ES-I3 (cell line): Measurements from ENCODE around the gene CDPF1.
"Not testable (repeated sequence)": the region's sequence is repeated elsewhere in the genome, so short reads cannot be mapped to it uniquely, and the experiment has no call there.

Experiments used
- H3K36me3 ChIP-seq: 2 replicates; pipeline ENCODE4 v1.6.1; 2013; ENCODE audit warnings: mild to moderate bottlenecking, low read length, control low read depth, moderate library complexity; ENCODE audit not compliant: insufficient read depth
- H3K4me1 ChIP-seq: 2 replicates; pipeline ENCODE4 v1.6.1; 2013; ENCODE audit warnings: mild to moderate bottlenecking, control low read depth, low read length; ENCODE audit not compliant: insufficient read depth
- H3K9ac ChIP-seq: 2 replicates; pipeline ENCODE4 v1.6.1; 2013; ENCODE audit warnings: low read depth, mild to moderate bottlenecking, low read length, moderate library complexity
- H3K9me3 ChIP-seq: 2 replicates; pipeline ENCODE4 v1.6.1; 2013; ENCODE audit warnings: mild to moderate bottlenecking, low read length, moderate library complexity; ENCODE audit not compliant: control insufficient read depth, insufficient read depth

CDPF1 gene

DNA sequence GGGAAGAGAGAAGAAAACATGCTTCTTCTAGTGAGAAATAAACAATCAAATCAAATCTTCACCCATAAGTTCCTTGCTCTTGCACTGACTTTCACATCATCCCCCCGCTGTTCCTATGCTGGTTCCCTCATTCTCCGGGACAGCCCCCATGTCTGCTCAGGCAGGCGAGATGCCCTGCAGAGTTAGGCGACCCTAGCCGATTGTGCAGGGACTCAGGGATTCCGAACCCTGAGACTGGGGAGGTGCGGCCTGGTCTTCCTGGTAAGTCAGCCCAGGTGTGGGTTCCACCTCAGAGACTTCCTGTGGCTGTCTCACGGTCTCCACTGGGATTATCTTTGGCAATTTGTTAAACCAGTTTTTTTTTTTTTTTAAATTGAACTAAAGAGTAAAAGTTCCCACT lies 24.3 kb upstream of the CDPF1 start:
- Histone ChIP-seq H3K4me1 (no peaks in the 10 kb centered on the region), H3K9me3 (no peaks in the 10 kb centered on the region), H3K9ac (no peak overlapping the region), H3K36me3 (no peaks in the 10 kb centered on the region)

DNA sequence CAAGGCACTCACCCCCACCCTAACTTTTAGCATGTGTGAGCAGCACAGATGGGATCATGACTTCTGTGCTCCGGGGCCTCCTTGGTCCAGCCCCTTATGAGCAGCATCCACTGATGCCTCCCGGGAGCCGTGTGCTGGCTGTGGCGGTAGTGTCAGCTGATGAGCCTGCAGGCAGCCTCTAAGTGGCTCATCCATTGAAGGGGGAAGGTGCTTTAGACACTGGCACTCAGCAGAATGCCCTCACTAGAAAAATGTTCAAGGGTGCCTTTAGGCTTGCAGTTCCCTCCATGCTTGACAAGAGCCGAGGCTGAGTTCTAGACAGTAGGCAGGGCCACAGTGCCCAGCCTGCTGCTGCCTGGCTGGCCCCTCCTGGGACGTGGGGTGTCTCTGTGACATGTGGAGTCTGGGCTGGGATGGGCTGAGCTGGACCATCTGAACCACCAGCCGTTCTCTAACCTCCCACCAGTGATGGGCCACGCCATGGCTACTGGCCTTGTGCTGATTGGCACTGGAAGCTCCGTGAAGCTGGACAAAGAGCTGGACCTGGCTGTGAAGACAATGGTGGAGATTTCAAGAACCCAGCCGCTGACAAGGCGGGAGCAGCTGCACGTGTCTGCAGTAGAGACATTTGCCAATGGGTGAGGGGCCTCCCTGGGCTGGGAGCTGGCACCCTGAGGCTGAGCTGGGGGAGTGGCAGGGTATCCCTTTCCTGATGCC lies 23.5 kb upstream of the CDPF1 start:
- no peaks in the 10 kb centered on the region for H3K4me1 ChIP-seq
- H3K9ac ChIP-seq: no peak overlapping the region
- H3K9me3 ChIP-seq: no peaks in the 10 kb centered on the region
- no peaks in the 10 kb centered on the region for H3K36me3 ChIP-seq

DNA sequence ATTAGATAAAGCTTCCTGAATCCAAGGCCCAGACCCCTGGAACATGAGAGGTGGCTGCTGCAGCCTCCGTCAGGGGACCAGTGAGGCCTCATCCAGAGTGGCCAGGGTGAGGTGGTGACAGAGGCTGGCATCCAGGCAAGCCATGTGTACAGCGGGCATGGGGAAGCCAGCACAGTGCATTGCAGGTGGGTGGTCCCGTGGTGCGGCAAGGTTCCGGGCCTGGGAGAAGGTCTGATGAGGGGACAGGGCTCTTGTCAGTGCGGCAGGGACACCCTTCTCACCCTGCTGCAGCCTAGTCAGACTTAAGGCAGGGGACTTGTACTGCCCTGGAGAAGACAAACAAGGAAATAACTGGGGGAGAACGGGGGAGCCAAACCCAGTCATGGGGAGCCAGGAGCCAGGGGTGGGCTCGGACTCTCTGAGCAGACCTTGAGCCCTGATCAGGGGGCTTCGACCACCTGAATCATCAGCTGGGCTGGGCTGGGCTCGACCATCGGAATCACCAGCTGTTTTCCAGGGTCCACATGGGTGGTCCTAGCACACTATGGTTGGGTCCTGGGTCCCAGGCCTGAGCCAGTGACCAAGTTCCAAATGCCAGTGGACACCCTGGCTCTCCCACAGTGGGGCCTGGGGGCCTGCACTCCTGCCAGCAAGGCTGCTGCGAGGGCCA lies 22.8 kb upstream of the CDPF1 start:
- Histone ChIP-seq H3K4me1 (no peaks in the 10 kb centered on the region), H3K9me3 (no peaks in the 10 kb centered on the region), H3K36me3 (no peaks in the 10 kb centered on the region), H3K9ac (no peak overlapping the region)

DNA sequence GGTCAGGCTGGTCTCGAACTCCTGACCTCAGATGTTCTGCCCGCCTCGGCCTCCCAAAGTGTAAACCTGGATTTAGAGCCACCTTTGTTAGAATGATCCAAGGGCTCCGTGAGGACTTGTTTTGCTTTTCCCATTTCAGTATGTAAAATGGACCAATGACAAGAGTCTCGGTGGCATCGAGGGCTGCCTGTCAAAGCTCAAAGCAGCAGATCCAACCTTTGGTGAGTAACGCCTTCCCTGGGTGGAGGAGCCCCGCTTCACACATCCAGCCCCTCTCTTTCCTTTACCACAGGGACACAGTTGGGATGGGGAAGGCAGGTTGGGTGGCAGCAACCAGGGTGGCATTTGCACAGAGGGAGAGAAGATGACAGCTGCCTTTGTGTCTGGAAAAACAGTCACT lies 22.1 kb upstream of the CDPF1 start:
- Histone ChIP-seq H3K9me3 (no peaks in the 10 kb centered on the region), H3K4me1 (no peaks in the 10 kb centered on the region), H3K9ac (no peak overlapping the region), H3K36me3 (no peaks in the 10 kb centered on the region)

DNA sequence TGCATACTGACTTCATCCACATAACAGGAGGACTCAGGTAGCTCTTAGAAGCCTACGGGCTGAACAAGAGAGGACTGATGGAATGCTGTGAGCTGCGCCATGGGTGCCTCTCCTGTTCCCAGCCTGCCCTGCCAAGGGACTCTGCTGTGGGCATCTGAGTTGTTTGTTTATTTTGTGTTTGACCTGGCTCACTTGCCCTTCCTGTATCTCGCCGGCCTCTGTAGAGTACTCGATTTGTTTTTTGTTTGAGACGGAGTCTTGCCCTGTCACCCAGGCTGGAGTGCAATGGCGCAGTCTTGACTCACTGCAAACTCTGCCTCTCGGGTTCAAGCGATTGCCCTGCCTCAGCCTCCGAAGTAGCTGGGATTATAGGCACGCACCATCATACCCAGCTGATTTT lies 19.5 kb upstream of the CDPF1 start:
- no peaks in the 10 kb centered on the region for H3K4me1 ChIP-seq
- no peaks in the 10 kb centered on the region for H3K36me3 ChIP-seq
- no peak overlapping the region for H3K9ac ChIP-seq
- H3K9me3 ChIP-seq: no peaks in the 10 kb centered on the region; the same call in 1 of the 2 replicates

DNA sequence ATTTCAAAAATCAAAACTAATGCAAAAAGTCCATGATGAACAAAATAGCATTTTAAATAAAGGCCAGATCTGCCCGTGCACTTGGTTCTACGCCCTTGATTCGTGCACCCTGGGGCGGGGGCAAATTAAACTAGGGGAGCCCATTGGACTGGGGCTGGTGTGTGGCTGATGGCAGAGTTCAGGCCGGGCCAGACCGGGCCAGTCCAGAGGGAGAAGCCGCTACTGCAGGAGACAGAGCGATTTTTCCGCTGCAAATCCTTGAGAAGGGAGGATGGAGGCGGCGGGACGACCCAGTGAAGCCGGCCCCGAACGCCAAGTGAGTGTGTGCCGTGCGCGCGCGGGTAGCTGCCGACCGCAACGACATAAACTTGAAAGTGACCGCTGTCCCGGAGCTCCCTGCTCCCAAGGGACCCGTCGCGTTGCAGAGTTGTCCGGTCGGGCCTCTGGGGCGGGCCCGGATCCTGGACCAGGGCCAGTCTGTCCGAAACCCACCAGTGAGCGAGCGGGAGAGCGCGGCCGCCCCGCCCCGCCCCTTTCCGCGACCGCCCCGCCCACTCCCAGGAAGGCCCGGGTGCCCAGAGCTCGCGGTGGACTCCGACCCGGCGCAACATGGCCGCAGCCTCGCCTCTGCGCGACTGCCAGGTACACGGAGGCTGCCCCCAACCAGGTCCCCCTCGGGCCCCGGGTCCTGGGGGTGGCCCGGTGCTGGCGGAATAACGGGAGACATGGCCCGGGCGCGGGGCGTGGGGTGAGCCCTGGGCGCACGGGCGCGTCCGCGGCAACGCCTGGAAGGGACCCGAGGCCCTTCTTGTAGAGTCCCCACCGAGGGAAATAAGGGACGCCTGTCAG lies 17.6 kb upstream of the CDPF1 start, which contains the start of gene TTC38:
Gene TTC38 (plus strand): TSS at position 578 of the 849 bp plus-strand sequence. CDS start 32 bp downstream, at position 610.
- no peaks in the 10 kb centered on the region; the same call in 1 of the 2 replicates for H3K9me3 ChIP-seq
- no peaks in the 10 kb centered on the region for H3K36me3 ChIP-seq
- H3K9ac ChIP-seq: peak within 1 kb of the TSS; percentile 71; the same call in 1 of the 2 replicates
- H3K4me1 ChIP-seq: no peaks in the 10 kb centered on the region

DNA sequence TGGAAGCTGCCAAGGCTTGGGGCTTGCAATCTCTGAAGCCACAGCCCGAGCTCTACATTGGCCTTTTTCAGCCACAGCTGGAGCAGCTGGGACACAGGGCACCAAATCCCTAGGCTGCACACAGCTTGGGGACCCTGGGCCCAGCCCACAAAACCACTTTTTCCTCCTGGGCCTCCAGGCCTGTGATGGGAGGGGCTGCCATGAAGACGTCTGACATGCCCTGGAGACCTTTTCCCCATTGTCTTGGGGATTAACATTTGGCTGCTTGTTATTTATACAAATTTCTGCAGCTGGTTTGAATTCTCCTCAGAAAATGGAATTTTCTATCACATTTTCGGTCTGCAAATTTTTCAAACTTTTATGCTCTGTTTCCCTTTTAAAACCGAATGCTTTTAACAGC lies 15.5 kb upstream of the CDPF1 start:
- H3K9ac ChIP-seq, H3K4me1 ChIP-seq, H3K9me3 ChIP-seq, H3K36me3 ChIP-seq: not testable (repeated sequence)

DNA sequence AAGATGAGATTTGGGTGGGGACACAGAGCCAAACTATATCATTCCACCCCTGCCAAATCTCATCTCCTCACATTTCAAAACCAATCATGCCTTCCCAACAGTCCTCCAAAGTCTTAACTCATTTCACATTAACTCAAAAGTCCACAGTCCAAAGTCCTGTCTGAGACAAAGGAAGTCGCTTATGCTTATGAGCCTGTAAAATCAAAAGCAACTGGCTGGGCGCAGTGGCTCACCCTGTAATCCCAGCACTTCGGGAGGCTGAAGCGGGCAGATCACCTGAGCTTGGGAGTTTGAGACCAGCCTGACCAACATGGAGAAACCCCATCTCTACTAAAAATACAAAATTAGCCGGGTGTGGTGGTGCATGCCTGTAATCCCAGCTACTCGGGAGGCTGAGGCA lies 14.4 kb upstream of the CDPF1 start:
- H3K9ac ChIP-seq, H3K9me3 ChIP-seq, H3K4me1 ChIP-seq, H3K36me3 ChIP-seq: not testable (repeated sequence)

DNA sequence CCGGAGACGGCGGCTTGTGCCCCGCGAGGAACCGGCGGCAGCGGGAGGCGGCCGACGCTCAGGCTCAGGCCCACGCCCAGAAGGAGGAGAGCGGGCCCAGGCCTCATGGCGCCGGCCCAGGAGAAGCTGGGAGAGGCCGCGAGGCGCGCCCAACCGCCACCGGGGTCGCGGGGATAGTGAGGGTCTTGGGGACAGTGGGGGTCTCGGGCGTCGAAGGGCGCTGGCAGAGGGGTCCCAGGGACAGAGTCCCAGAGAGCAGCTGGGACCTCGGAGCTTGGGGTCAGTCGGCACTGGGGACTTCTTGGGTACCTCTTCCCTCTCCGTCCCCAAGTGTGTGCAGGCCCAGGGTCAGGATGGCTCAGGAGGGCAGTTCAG lies 13.1 kb upstream of the CDPF1 start, which contains the start of gene PKDREJ:
Gene PKDREJ (minus strand): TSS at position 128 of the 375 bp plus-strand sequence. CDS start 21 bp downstream, at position 107.
- no peaks in the 10 kb centered on the region; the same call in 1 of the 2 replicates for H3K9me3 ChIP-seq
- H3K36me3 ChIP-seq: no peaks in the 10 kb centered on the region
- H3K4me1 ChIP-seq: no peaks in the 10 kb centered on the region
- peak within 1 kb of the TSS; percentile 24; the same call in 1 of the 2 replicates for H3K9ac ChIP-seq

DNA sequence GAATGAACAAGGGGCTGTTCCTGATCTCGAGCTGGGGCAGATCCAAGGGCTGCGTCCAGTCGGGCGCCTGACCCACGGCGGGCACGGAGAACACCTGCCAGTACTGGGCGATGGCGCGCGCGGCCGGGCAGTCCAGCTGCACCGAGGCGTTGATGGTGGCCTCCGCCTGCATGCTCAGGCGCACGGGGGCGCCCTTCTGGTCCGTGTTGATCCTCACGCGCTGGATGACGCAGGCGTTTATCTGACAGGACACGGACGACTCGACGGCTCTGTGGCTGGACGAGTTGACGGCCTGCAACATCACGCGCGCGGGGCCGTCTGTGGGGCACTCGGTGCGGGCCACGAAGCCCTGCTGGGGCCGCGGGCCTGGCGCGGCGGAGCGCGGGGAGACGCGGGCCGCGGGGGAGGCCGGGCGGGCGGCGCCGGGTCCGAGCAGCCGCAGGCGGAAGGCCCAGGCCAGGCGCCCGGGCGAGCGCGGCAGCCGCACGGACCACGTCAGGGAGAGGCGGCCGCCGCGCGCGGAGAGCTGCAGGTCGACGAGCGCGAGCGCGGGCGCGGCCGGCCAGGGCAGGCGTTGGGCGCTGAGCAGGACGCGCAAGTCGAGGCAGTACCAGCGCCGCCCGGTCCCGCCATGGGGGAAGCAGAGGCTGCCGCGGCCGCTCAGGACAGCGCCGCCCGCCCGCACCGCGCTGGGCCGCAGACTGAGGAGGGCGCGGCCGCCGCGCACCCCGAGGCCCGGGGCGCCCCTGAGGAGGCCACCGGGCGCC lies 12.5 kb upstream of the CDPF1 start:
- H3K36me3 ChIP-seq: no peaks in the 10 kb centered on the region
- peak overlapping the region; percentile 24; the same call in 1 of the 2 replicates for H3K9ac ChIP-seq
- no peaks in the 10 kb centered on the region for H3K4me1 ChIP-seq
- no peaks in the 10 kb centered on the region; the same call in 1 of the 2 replicates for H3K9me3 ChIP-seq

DNA sequence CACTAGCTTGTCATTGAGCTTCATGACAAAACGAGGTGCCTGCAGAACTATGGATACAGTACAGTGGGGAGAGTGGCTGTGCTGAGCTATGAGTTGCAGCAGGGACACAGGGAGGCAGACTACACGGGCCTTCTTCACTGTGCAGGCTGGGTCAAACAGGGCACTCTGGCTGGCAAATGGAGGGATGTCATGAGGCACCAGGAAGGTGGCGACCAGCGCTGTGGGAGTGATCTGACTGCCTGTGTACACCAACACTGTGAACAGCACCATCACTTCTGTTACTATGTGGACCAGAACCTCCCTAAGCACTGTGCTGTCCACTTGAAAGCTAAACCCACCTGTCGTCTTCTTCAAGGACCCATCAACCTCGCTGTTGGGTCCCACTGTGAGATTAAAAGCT lies 9.9 kb upstream of the CDPF1 start:
- H3K9ac ChIP-seq: no peak overlapping the region
- H3K9me3 ChIP-seq: peaks cover 3% of the 10 kb centered on the region; the same call in 1 of the 2 replicates
- no peaks in the 10 kb centered on the region for H3K4me1 ChIP-seq
- H3K36me3 ChIP-seq: no peaks in the 10 kb centered on the region

DNA sequence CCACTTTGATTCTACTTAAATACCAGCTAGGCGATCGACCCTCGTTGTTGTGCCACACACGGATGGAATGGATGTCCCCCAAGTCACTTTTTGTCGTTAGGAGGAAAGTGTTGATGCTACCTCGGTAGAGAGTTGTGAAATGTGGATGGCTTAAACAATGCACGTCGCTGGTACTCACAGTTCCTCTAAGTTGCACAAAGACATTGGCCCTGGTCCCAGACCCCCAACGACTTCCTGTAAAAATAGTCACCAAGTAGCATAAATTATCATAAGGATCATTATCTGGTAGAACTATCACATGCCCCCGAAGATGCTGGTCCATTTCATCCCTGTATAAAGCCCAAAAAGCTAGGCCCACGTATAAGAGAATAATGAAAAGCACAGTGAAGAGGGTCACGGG lies 9.3 kb upstream of the CDPF1 start:
- H3K9ac ChIP-seq: no peak overlapping the region
- H3K36me3 ChIP-seq: no peaks in the 10 kb centered on the region
- peaks cover 3% of the 10 kb centered on the region; the same call in 1 of the 2 replicates for H3K9me3 ChIP-seq
- H3K4me1 ChIP-seq: no peaks in the 10 kb centered on the region

DNA sequence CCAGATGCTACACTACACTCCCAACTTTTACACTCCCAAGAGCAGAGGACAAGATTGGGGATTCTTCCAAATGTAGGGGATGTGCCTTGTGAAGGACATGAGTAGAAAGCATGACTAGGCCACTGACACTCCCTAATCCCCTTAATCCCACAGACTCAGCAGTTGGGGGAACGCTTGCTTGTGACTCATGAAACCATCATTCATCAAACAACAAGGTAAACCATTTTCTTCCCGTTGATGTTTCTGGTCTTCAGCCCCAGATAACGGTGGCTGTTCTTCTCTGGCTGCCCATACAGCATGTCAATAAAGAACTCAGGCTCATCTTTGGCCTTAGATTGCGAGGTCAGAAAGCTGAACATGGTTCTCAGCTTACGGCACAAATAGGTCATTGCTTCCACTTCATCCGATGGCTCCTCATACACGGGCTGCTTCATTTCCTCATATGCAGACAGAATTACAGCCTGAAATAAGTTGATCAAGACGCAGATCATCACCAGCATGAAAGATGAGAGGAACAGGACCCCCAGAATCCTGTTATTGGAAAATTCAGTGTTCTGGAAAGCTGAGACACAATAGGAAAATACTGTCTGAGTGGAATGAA lies 6.4 kb upstream of the CDPF1 start:
- H3K4me1 ChIP-seq: no peaks in the 10 kb centered on the region
- no peak overlapping the region for H3K9ac ChIP-seq
- peaks cover 5% of the 10 kb centered on the region; the same call in 1 of the 2 replicates for H3K9me3 ChIP-seq
- H3K36me3 ChIP-seq: no peaks in the 10 kb centered on the region
